PC-9 (cell line): Measurements from ENCODE around the gene TAX1BP1. TPM values are rescaled to one million over a fixed set of nuclear protein-coding genes. Genes with fewer than 3 reads are reported as not detected.
A peak's percentile ranks its signal among the peaks of the same experiment; 100 is the strongest.

Source experiments
- BruUV-seq: library from RNA; stranded (reverse); fragments of 400-500 nt; replicated peaks from 2 replicates; lab custom pipeline; 2021; lab: Mats Ljungman, UMichigan
- CTCF ChIA-PET: fragments of 300-600 bp; sonication (Branson Sonifier 250); formaldehyde crosslinking; loops from one replicate; lab custom pipeline; 2022; ENCODE audit warnings: antibody characterized with exemption; lab: Charles Lee
- POLR2A ChIA-PET: fragments of 300-600 bp; sonication (Branson Sonifier 250); formaldehyde crosslinking; loops from one replicate; lab custom pipeline; 2022; ENCODE audit warnings: antibody characterized with exemption; ENCODE audit not compliant: unreplicated experiment; lab: Charles Lee
- DNase-seq, 2 experiments: peaks; one replicate each; pipeline versions ENCODE4 v3.0.0 to v3.0.0-alpha.2; 2015 to 2022; ENCODE audit warnings: mixed read lengths in 1 of 2
- H2AFZ ChIP-seq: fragments of 200-600 bp; sonication (generic); 2 replicates; pipeline ENCODE4 v1.8.1; 2017; ENCODE audit warnings: antibody characterized with exemption
- H3F3A ChIP-seq: fragments of 200-600 bp; sonication (generic); 2 replicates; pipeline ENCODE4 v1.8.1; 2017; ENCODE audit warnings: antibody characterized with exemption, mild to moderate bottlenecking, low read depth; ENCODE audit not compliant: insufficient read depth
- H3K27ac ChIP-seq: fragments of 200-600 bp; sonication (generic); 2 replicates; pipeline ENCODE4 v1.6.1; 2016; ENCODE audit warnings: mixed run types
- H3K27me3 ChIP-seq: fragments of 200-600 bp; sonication (generic); 2 replicates; pipeline ENCODE4 v1.6.1; 2016; ENCODE audit warnings: low read depth, mixed run types; ENCODE audit not compliant: insufficient read depth
- H3K36me3 ChIP-seq: fragments of 200-600 bp; sonication (generic); 2 replicates; pipeline ENCODE4 v1.6.1; 2016; ENCODE audit warnings: low read depth, mixed run types
- H3K4me1 ChIP-seq: fragments of 200-600 bp; sonication (generic); replicated peaks from 2 replicates; pipeline ENCODE4 v1.6.1; 2016; ENCODE audit warnings: mixed run types; ENCODE audit not compliant: insufficient read depth
- H3K4me2 ChIP-seq: fragments of 200-600 bp; sonication (generic); 2 replicates; pipeline ENCODE4 v1.6.1; 2017; ENCODE audit warnings: mixed run types
- H3K4me3 ChIP-seq: fragments of 200-600 bp; sonication (generic); 2 replicates; pipeline ENCODE4 v1.6.1; 2016; ENCODE audit warnings: mixed run types
- H3K79me2 ChIP-seq: fragments of 200-600 bp; sonication (generic); 2 replicates; pipeline ENCODE4 v1.6.1; 2017; ENCODE audit warnings: low read depth, mixed run types
- H3K9me2 ChIP-seq: fragments of 200-600 bp; sonication (generic); 2 replicates; pipeline ENCODE4 v1.8.1; 2017; ENCODE audit warnings: mild to moderate bottlenecking; ENCODE audit not compliant: insufficient read depth
- H3K9me3 ChIP-seq: fragments of 200-600 bp; sonication (generic); 2 replicates; pipeline ENCODE4 v1.8.1; 2016; ENCODE audit warnings: low read depth; ENCODE audit not compliant: insufficient read depth
- H4K20me1 ChIP-seq: fragments of 200-600 bp; sonication (generic); 2 replicates; pipeline ENCODE4 v1.8.1; 2017; ENCODE audit not compliant: insufficient read depth
- CTCF ChIP-seq: fragments of 200-600 bp; sonication (generic); conservative IDR thresholded peaks from 2 replicates; pipeline ENCODE4 v1.6.1; 2017; ENCODE audit warnings: mixed run types, antibody characterized with exemption, mild to moderate bottlenecking, moderate library complexity
- EZH2 ChIP-seq: fragments of 200-600 bp; sonication (generic); IDR thresholded peaks from 2 replicates; pipeline ENCODE4 v1.8.0; 2017; ENCODE audit warnings: antibody characterized with exemption, low read depth
- intact Hi-C: fragments of 100-400 bp; cut with micrococcal nuclease; formaldehyde crosslinking; loops from one replicate; pipeline ENCODE4 v1.10.0; 2022; ENCODE audit not compliant: unreplicated experiment
- total RNA-seq: library from RNA; stranded (reverse); gene quantifications from 2 replicates; pipeline ENCODE4 v1.2.3, GENCODE V29; 2021

The TAX1BP1 gene
- total RNA-seq, 1 experiment from 2014 or later: 174 TPM

- intact Hi-C loops: loop anchor here (1.0 to 10.0 kb wide), 4 partner anchors 26 to 630 kb away; no protein-coding TSS in a partner anchor
- peaks cover 54% of the 10 kb centered on the region for H4K20me1 ChIP-seq
- H3K4me1 ChIP-seq: peaks cover 42% of the 10 kb centered on the region
- ChIA-PET POLR2A (interaction anchor here (0.6 to 0.8 kb wide), 3 partner anchors 19 to 104 kb away, joined by 3 to 4 read pairs (median 3); no protein-coding TSS in a partner anchor), CTCF (interaction anchor here (0.6 to 1.7 kb wide), 12 partner anchors 26 to 549 kb away, joined by 3 to 6 read pairs (median 3); no protein-coding TSS in a partner anchor)
- H2AFZ ChIP-seq: no peak overlapping the region
- peaks cover 25% of the 10 kb centered on the region for H3K36me3 ChIP-seq
- peak; percentile 47 to 82 for DNase-seq
- no TSS peak for BruUV-seq
- peaks cover 87% of the 10 kb centered on the region for H3K79me2 ChIP-seq
- peak overlapping the region; percentile 54 for H3K4me2 ChIP-seq
- H3K4me3 ChIP-seq: peak overlapping the region; percentile 25
- H3K9me2 ChIP-seq: no peaks in the 10 kb centered on the region
- H3K27ac ChIP-seq: peak overlapping the region; percentile 65
- H3K27me3 ChIP-seq: no peaks in the 10 kb centered on the region
- no peaks in the 10 kb centered on the region for H3K9me3 ChIP-seq
- peaks cover 17% of the 10 kb centered on the region for H3F3A ChIP-seq
- TF ChIP-seq CTCF (peak; percentile 81), EZH2 (no peak)
These were observed 5.2 kb downstream of the TAX1BP1 start for GRCh38 chr7:27745064-27745583.

GRCh38 chr7:27746486-27746885, 6.5 kb downstream of the TAX1BP1 start:
- H4K20me1 ChIP-seq: peaks cover 57% of the 10 kb centered on the region
- intact Hi-C loops: loop anchor here (2.0 to 10.0 kb wide), 3 partner anchors 14 to 632 kb away; no protein-coding TSS in a partner anchor
- no peaks in the 10 kb centered on the region for H3K27me3 ChIP-seq
- H3K4me1 ChIP-seq: peaks cover 39% of the 10 kb centered on the region
- no peak for DNase-seq
- no TSS peak for BruUV-seq
- no peak for TF ChIP-seq CTCF
- no peak for TF ChIP-seq EZH2
- no peak overlapping the region for H3K4me3 ChIP-seq
- POLR2A ChIA-PET: no interaction called here
- peaks cover 76% of the 10 kb centered on the region for H3K79me2 ChIP-seq
- H3F3A ChIP-seq: peaks cover 8% of the 10 kb centered on the region
- H3K27ac ChIP-seq: no peak overlapping the region
- H3K9me2 ChIP-seq: no peaks in the 10 kb centered on the region
- peaks cover 37% of the 10 kb centered on the region for H3K36me3 ChIP-seq
- no peak overlapping the region for H3K4me2 ChIP-seq
- no peaks in the 10 kb centered on the region for H3K9me3 ChIP-seq
- CTCF ChIA-PET: interaction anchor here (0.6 to 1.4 kb wide), 3 partner anchors 36 to 1056 kb away, joined by 3 to 7 read pairs (median 3); no protein-coding TSS in a partner anchor
- H2AFZ ChIP-seq: no peak overlapping the region

- Histone ChIP-seq H4K20me1 (peaks cover 57% of the 10 kb centered on the region), H3K4me2 (no peak overlapping the region), H3K36me3 (peaks cover 39% of the 10 kb centered on the region), H3F3A (peaks cover 8% of the 10 kb centered on the region), H3K9me3 (no peaks in the 10 kb centered on the region), H3K27ac (no peak overlapping the region), H3K27me3 (no peaks in the 10 kb centered on the region), H3K79me2 (peaks cover 74% of the 10 kb centered on the region), H3K4me1 (peaks cover 38% of the 10 kb centered on the region), H2AFZ (no peak overlapping the region), H3K9me2 (no peaks in the 10 kb centered on the region), H3K4me3 (no peak overlapping the region)
- TF ChIP-seq CTCF (no peak), EZH2 (no peak)
- DNase-seq: no peak
- no TSS peak for BruUV-seq
- POLR2A ChIA-PET: no interaction called here
- intact Hi-C loops: loop anchor here (2.0 to 10.0 kb wide), 3 partner anchors 14 to 632 kb away; no protein-coding TSS in a partner anchor
- CTCF ChIA-PET: interaction anchor here (0.6 kb wide), 1 partner anchor 1056 kb away, joined by 7 read pairs; no protein-coding TSS in a partner anchor
These were observed 7.0 kb downstream of the TAX1BP1 start for GRCh38 chr7:27746978-27747377.
